ENCODE measurements around the gene ARFGEF2. TPM values are rescaled to one million over a fixed set of nuclear protein-coding genes. Genes with fewer than 3 reads are reported as not detected.
"Not testable (repeated sequence)": the region's sequence is repeated elsewhere in the genome, so short reads cannot be mapped to it uniquely, and the experiment has no call there.

Gene ARFGEF2
- total and polyA plus RNA-seq, 10 of the 15 experiments (the other 5 are each of a cell fraction or from before 2014, with no cell fraction given): 5.2 to 24.1 (median 17.7) TPM

- H3K9ac ChIP-seq (ENCODE audit: control insufficient read depth, insufficient read depth, low read length); H3K9me3 ChIP-seq (replicated peaks; ENCODE audit: control insufficient read depth, insufficient read depth, low read length); H3K79me2 ChIP-seq (ENCODE audit: control insufficient read depth, insufficient read depth, low read length); H3K4me3 ChIP-seq; H3K4me1 ChIP-seq (ENCODE audit: control insufficient read depth, insufficient read depth, low read length); H4K20me1 ChIP-seq (ENCODE audit: control insufficient read depth, insufficient read depth); H3K27ac ChIP-seq (ENCODE audit: control insufficient read depth, insufficient read depth); H2AFZ ChIP-seq (ENCODE audit: control insufficient read depth, low read depth, low read length); intact Hi-C loops (cut with micrococcal nuclease; ENCODE audit: unreplicated experiment); in situ Hi-C loops (cut with MboI); FAIRE-seq; ATAC-seq; H3K4me2 ChIP-seq (ENCODE audit: control insufficient read depth, insufficient read depth); DNase-seq (ENCODE audit: low read depth, low spot score); BruUV-seq (replicated peaks); H3K27me3 ChIP-seq (replicated peaks in 1 of 2; ENCODE audit: control insufficient read depth in 2 of 2, insufficient read depth in 2 of 2, low read length in 1 of 2): not testable (repeated sequence)
- ChIA-PET SMC1A (ENCODE audit: uncharacterized antibody, unreplicated experiment) (interaction anchor here (0.6 to 1.5 kb wide), 4 partner anchors 16 to 60 kb away, joined by 3 to 5 read pairs (median 3); no protein-coding TSS in a partner anchor), RAD21 (ENCODE audit: unreplicated experiment) (interaction anchor here (0.6 kb wide), 1 partner anchor 57 kb away, joined by 3 read pairs; no protein-coding TSS in a partner anchor), CTCF (interaction anchor here (1.0 to 2.1 kb wide), 9 partner anchors 10 to 189 kb away, joined by 3 to 7 read pairs (median 5); no protein-coding TSS in a partner anchor), POLR2A (interaction anchor here (0.6 kb wide), 1 partner anchor 807 kb away, joined by 3 read pairs; no protein-coding TSS in a partner anchor)
- H3K36me3 ChIP-seq (ENCODE audit: control insufficient read depth in 2 of 2, insufficient read depth in 2 of 2, low read length in 1 of 2): peaks cover 6 to 20% of the 10 kb centered on the region in 2 experiments; a peak in 3 of 4 replicates
- 95% methylated on average over 2 of the region's 2 CpGs for WGBS (ENCODE audit: insufficient coverage, insufficient replicate concordance, low lambda C conversion rate, missing lambda C conversion rate)
Measured at GRCh38 chr20:49028177-49028576, 106.7 kb downstream of the ARFGEF2 start.

GRCh38 chr20:49028684-49029083 lies 107.2 kb downstream of the ARFGEF2 start:
- no peaks in the 10 kb centered on the region for H3K9me3 ChIP-seq (replicated peaks; ENCODE audit: control insufficient read depth, insufficient read depth, low read length)
- CTCF ChIA-PET: interaction anchor here (0.7 to 2.1 kb wide), 17 partner anchors 9 to 190 kb away, joined by 3 to 7 read pairs (median 4); partner anchors contain the start of genes CSE1L and DDX27
- H4K20me1 ChIP-seq (ENCODE audit: control insufficient read depth, insufficient read depth): no peaks in the 10 kb centered on the region
- no peak for FAIRE-seq
- H3K36me3 ChIP-seq (ENCODE audit: control insufficient read depth in 2 of 2, insufficient read depth in 2 of 2, low read length in 1 of 2): peaks cover 7 to 20% of the 10 kb centered on the region in 2 experiments; a peak in 3 of 4 replicates
- no peak overlapping the region for H2AFZ ChIP-seq (ENCODE audit: control insufficient read depth, low read depth, low read length)
- WGBS (ENCODE audit: insufficient coverage, insufficient replicate concordance, low lambda C conversion rate, missing lambda C conversion rate): 100% methylated on average over 2 of the region's 2 CpGs
- intact Hi-C loops (cut with micrococcal nuclease; ENCODE audit: unreplicated experiment): no loop called here
- H3K9ac ChIP-seq (ENCODE audit: control insufficient read depth, insufficient read depth, low read length): no peak overlapping the region
- RAD21 ChIA-PET (ENCODE audit: unreplicated experiment): interaction anchor here (0.6 to 1.6 kb wide), 2 partner anchors 57 to 190 kb away, joined by 3 read pairs; partner anchors contain the start of gene DDX27
- H3K79me2 ChIP-seq (ENCODE audit: control insufficient read depth, insufficient read depth, low read length): no peaks in the 10 kb centered on the region
- TF ChIP-seq TCF3 (IDR thresholded peaks at IDR 0.05; ENCODE audit: borderline replicate concordance, insufficient read depth, low read depth, low read length) (no peak), CTCF (IDR thresholded peaks at IDR 0.05 in 2 of 3, conservative IDR thresholded peaks at IDR 0.05 in 1 of 3; ENCODE audit: control insufficient read depth in 2 of 3, extremely low read depth in 1 of 3, insufficient read depth in 1 of 3, low read depth in 3 of 3, low read length in 3 of 3) (peak; percentile 34 to 37 (median 36); a peak in 4 of 6 replicates), RAD21 (IDR thresholded peaks at IDR 0.05; ENCODE audit: insufficient read depth, low read depth, low read length) (0 out of 2 replicates have a peak, but pooled peaks have one; percentile 27)
- POLR2A ChIA-PET: interaction anchor here (0.6 kb wide), 1 partner anchor 807 kb away, joined by 3 read pairs; no protein-coding TSS in a partner anchor
- in situ Hi-C loops (cut with MboI): no loop called here
- ATAC-seq: peak; percentile 64
- BruUV-seq (replicated peaks): no TSS peak
- H3K27ac ChIP-seq (ENCODE audit: control insufficient read depth, insufficient read depth): no peak overlapping the region
- DNase-seq (ENCODE audit: low read depth, low spot score): no peak
- no peak overlapping the region for H3K4me3 ChIP-seq
- SMC1A ChIA-PET (ENCODE audit: uncharacterized antibody, unreplicated experiment): interaction anchor here (0.6 to 1.5 kb wide), 5 partner anchors 17 to 189 kb away, joined by 3 to 7 read pairs (median 5); no protein-coding TSS in a partner anchor
- H3K4me1 ChIP-seq (ENCODE audit: control insufficient read depth, insufficient read depth, low read length): no peaks in the 10 kb centered on the region
- no peaks in the 10 kb centered on the region for H3K27me3 ChIP-seq (replicated peaks in 1 of 2; ENCODE audit: control insufficient read depth in 2 of 2, insufficient read depth in 2 of 2, low read length in 1 of 2)
- no peak overlapping the region for H3K4me2 ChIP-seq (ENCODE audit: control insufficient read depth, insufficient read depth)
